ENCODE measurements around the gene UMODL1.

Gene UMODL1

DNA sequence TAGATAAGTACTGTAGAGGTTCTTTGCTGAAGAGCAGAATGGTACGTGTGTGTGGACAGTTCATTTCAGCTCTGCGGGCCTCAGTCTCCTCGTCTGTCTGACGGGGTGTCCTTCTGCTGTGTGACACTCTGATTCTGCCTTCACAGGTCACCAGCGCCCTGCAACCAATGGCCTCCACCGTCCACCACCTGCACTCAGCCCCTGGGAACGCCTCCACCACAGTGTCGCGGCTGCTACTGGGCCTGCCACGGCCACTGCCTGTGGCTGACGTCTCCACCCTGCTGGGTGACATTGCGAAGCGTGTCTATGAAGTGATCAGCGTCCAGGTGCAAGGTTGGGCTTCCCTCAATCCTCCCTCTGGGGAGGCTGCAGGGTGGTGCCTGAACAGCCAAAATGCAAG, 17.0 kb downstream of the UMODL1 start:
- no peak overlapping the region for H3K4me3 ChIP-seq (replicated peaks; ENCODE audit: insufficient read depth, low read length)
- H3K27ac ChIP-seq (replicated peaks) = no peak overlapping the region
- DNase-seq (ENCODE audit: low read depth in 1 of 2, low spot score in 1 of 2) = no peak
- H3K27me3 ChIP-seq (ENCODE audit: insufficient read depth, poor library complexity, severe bottlenecking) = no peaks in the 10 kb centered on the region
- TF ChIP-seq GABPA (IDR thresholded peaks at IDR 0.05; ENCODE audit: low read depth) (no peak), POLR2AphosphoS5 (IDR thresholded peaks at IDR 0.05; ENCODE audit: low read depth) (no peak), SPI1 (IDR thresholded peaks at IDR 0.05; ENCODE audit: borderline replicate concordance, low read depth) (no peak)
- TF ChIP-seq, protein P1, sequence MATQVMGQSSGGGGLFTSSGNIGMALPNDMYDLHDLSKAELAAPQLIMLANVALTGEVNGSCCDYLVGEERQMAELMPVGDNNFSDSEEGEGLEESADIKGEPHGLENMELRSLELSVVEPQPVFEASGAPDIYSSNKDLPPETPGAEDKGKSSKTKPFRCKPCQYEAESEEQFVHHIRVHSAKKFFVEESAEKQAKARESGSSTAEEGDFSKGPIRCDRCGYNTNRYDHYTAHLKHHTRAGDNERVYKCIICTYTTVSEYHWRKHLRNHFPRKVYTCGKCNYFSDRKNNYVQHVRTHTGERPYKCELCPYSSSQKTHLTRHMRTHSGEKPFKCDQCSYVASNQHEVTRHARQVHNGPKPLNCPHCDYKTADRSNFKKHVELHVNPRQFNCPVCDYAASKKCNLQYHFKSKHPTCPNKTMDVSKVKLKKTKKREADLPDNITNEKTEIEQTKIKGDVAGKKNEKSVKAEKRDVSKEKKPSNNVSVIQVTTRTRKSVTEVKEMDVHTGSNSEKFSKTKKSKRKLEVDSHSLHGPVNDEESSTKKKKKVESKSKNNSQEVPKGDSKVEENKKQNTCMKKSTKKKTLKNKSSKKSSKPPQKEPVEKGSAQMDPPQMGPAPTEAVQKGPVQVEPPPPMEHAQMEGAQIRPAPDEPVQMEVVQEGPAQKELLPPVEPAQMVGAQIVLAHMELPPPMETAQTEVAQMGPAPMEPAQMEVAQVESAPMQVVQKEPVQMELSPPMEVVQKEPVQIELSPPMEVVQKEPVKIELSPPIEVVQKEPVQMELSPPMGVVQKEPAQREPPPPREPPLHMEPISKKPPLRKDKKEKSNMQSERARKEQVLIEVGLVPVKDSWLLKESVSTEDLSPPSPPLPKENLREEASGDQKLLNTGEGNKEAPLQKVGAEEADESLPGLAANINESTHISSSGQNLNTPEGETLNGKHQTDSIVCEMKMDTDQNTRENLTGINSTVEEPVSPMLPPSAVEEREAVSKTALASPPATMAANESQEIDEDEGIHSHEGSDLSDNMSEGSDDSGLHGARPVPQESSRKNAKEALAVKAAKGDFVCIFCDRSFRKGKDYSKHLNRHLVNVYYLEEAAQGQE (IDR thresholded peaks at IDR 0.05; ENCODE audit: insufficient replicate concordance, low read depth) = no peak
- TF ChIP-seq, protein P2, sequence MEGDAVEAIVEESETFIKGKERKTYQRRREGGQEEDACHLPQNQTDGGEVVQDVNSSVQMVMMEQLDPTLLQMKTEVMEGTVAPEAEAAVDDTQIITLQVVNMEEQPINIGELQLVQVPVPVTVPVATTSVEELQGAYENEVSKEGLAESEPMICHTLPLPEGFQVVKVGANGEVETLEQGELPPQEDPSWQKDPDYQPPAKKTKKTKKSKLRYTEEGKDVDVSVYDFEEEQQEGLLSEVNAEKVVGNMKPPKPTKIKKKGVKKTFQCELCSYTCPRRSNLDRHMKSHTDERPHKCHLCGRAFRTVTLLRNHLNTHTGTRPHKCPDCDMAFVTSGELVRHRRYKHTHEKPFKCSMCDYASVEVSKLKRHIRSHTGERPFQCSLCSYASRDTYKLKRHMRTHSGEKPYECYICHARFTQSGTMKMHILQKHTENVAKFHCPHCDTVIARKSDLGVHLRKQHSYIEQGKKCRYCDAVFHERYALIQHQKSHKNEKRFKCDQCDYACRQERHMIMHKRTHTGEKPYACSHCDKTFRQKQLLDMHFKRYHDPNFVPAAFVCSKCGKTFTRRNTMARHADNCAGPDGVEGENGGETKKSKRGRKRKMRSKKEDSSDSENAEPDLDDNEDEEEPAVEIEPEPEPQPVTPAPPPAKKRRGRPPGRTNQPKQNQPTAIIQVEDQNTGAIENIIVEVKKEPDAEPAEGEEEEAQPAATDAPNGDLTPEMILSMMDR (IDR thresholded peaks at IDR 0.05; ENCODE audit: insufficient read depth, low read length) = no peak

DNA sequence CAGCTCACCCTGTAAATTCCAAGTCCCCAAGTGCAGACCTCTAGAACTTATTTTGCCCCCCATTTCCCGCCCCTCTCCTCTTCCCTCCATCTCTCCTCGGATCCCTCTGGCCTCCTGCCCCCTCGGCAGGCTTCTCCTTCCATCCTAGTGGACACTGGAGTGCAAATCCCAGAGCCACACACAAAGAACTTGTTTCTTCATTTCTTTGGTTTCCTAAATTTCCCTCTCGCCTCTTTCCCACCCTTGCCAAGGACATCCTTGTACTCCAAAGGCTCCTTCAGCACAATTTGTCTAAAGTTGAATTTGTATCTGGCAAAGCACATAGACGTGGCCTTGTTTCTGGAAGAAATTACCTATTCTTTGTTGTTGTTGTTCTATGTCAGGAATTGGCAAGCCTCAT, 17.5 kb downstream of the UMODL1 start:
- H3K27ac ChIP-seq (replicated peaks) = no peak overlapping the region
- H3K4me3 ChIP-seq (replicated peaks; ENCODE audit: insufficient read depth, low read length) = no peak overlapping the region
- TF ChIP-seq GABPA (IDR thresholded peaks at IDR 0.05; ENCODE audit: low read depth) (no peak), POLR2AphosphoS5 (IDR thresholded peaks at IDR 0.05; ENCODE audit: low read depth) (no peak), SPI1 (IDR thresholded peaks at IDR 0.05; ENCODE audit: borderline replicate concordance, low read depth) (no peak)
- TF ChIP-seq, protein P2 (IDR thresholded peaks at IDR 0.05; ENCODE audit: insufficient read depth, low read length) = no peak
- TF ChIP-seq, protein P1 (IDR thresholded peaks at IDR 0.05; ENCODE audit: insufficient replicate concordance, low read depth) = no peak
- no peaks in the 10 kb centered on the region for H3K27me3 ChIP-seq (ENCODE audit: insufficient read depth, poor library complexity, severe bottlenecking)
- DNase-seq (ENCODE audit: low read depth in 1 of 2, low spot score in 1 of 2) = no peak

DNA sequence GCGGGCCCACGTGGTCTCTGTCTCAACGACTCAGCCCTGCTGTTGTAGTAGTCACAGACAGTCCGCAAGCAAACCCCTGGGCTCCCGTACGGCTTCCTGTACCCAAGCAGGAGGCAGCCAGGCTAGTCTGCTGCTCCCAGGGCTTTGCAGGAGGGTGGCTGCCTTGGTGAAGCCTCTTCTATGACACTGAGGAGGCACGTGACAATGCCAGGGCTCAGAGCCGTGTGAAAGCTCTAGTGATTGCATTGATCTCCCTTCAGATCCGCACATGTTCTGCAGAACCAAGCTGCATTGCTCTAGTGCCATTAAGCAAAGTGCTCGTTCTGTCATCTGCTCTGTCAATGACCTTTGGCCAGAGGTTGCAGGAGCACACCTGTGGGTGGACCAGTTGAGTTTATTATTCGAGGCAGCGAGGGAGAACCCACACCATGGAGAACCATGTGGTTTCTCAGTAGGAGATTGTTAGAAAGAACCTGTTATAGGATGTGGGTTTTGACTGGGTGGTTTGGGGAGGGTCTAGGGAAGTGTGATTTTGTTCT, 18.0 kb downstream of the UMODL1 start:
- H3K27ac ChIP-seq (replicated peaks) = no peak overlapping the region

More for the DNA sequence above, 18.0 kb downstream of the UMODL1 start:
- DNase-seq (ENCODE audit: low read depth in 1 of 2, low spot score in 1 of 2) = no peak
- Histone ChIP-seq H3K4me3 (replicated peaks; ENCODE audit: insufficient read depth, low read length) (no peak overlapping the region), H3K27me3 (ENCODE audit: insufficient read depth, poor library complexity, severe bottlenecking) (no peaks in the 10 kb centered on the region)
- TF ChIP-seq POLR2AphosphoS5 (IDR thresholded peaks at IDR 0.05; ENCODE audit: low read depth) (no peak), SPI1 (IDR thresholded peaks at IDR 0.05; ENCODE audit: borderline replicate concordance, low read depth) (no peak), GABPA (IDR thresholded peaks at IDR 0.05; ENCODE audit: low read depth) (no peak)
- TF ChIP-seq, protein P2 (IDR thresholded peaks at IDR 0.05; ENCODE audit: insufficient read depth, low read length) = no peak
- TF ChIP-seq, protein P1 (IDR thresholded peaks at IDR 0.05; ENCODE audit: insufficient replicate concordance, low read depth) = no peak
